ENCODE data around the gene KRT4. TPM values are rescaled to one million over a fixed set of nuclear protein-coding genes. Genes with fewer than 3 reads are reported as not detected.

Gene KRT4
- total RNA-seq, 2 experiments from 2014 or later, result not detected

- CTCF ChIA-PET, result no interaction called here
- TF ChIP-seq CTCF (IDR thresholded peaks at IDR 0.05), result no peak
- H3K27ac Mint-ChIP-seq, result no peak overlapping the region
Measured at GRCh38 chr12:52766351-52767019, 47.4 kb downstream of the KRT4 start.

GRCh38 chr12:52765702-52766101, 48.2 kb downstream of the KRT4 start:
- H3K4me1 Mint-ChIP-seq (ENCODE audit: low read depth), result no peaks in the 10 kb centered on the region
- peaks cover 0 to 3% of the 10 kb centered on the region in 2 experiments for H3K27me3 ChIP-seq (ENCODE audit: control insufficient read depth in 1 of 2, insufficient read depth in 2 of 2, low read length in 2 of 2)
- no peak for TF ChIP-seq CTCF (IDR thresholded peaks at IDR 0.05)
- ChIA-PET POLR2A (no interaction called here), CTCF (no interaction called here)
- no peak overlapping the region for H3K27ac ChIP-seq (ENCODE audit: low read depth in 1 of 2, low read length in 2 of 2)
- peaks cover 4% of the 10 kb centered on the region for H3K27me3 Mint-ChIP-seq
- H3K36me3 Mint-ChIP-seq (ENCODE audit: low read depth), result no peaks in the 10 kb centered on the region
- intact Hi-C loops (cut with DNase I, micrococcal nuclease), result no loop called here
- H3K9me3 Mint-ChIP-seq, result no peaks in the 10 kb centered on the region
- no peaks in the 10 kb centered on the region for H3K4me1 ChIP-seq (ENCODE audit: insufficient read depth, low read length)
- DNase-seq (no peak), ATAC-seq (ENCODE audit: poor library complexity) (no peak)
- H3K4me3 Mint-ChIP-seq, result no peak overlapping the region
- H3K9me3 ChIP-seq (ENCODE audit: control insufficient read depth in 1 of 2, insufficient read depth in 1 of 2, low read length in 2 of 2), result peaks cover 4 to 9% of the 10 kb centered on the region in 2 experiments
- H3K36me3 ChIP-seq (ENCODE audit: insufficient read depth, low read length), result no peaks in the 10 kb centered on the region
- H3K27ac Mint-ChIP-seq, result no peak overlapping the region
- no peak overlapping the region for H3K4me3 ChIP-seq (ENCODE audit: low read length)

More at GRCh38 chr12:52766351-52767019, 47.4 kb downstream of the KRT4 start:
- no peaks in the 10 kb centered on the region for H3K4me1 Mint-ChIP-seq (ENCODE audit: low read depth)
- no peaks in the 10 kb centered on the region for H3K9me3 Mint-ChIP-seq
- Histone ChIP-seq H3K9me3 (ENCODE audit: control insufficient read depth in 1 of 2, insufficient read depth in 1 of 2, low read length in 2 of 2) (peaks cover 3 to 4% of the 10 kb centered on the region in 2 experiments), H3K36me3 (ENCODE audit: insufficient read depth, low read length) (no peaks in the 10 kb centered on the region), H3K27me3 (ENCODE audit: control insufficient read depth in 1 of 2, insufficient read depth in 2 of 2, low read length in 2 of 2) (peaks cover 0 to 3% of the 10 kb centered on the region in 2 experiments), H3K4me1 (ENCODE audit: insufficient read depth, low read length) (no peaks in the 10 kb centered on the region), H3K27ac (ENCODE audit: low read depth in 1 of 2, low read length in 2 of 2) (no peak overlapping the region), H3K4me3 (ENCODE audit: low read length) (no peak overlapping the region)
- intact Hi-C loops (cut with DNase I, micrococcal nuclease), result no loop called here
- no peaks in the 10 kb centered on the region for H3K36me3 Mint-ChIP-seq (ENCODE audit: low read depth)
- peaks cover 4% of the 10 kb centered on the region for H3K27me3 Mint-ChIP-seq
- no peak for ATAC-seq (ENCODE audit: poor library complexity)
- POLR2A ChIA-PET, result no interaction called here
- H3K4me3 Mint-ChIP-seq, result no peak overlapping the region
- DNase-seq, result no peak

- H3K4me3 Mint-ChIP-seq, result no peak overlapping the region
- intact Hi-C loops (cut with DNase I, micrococcal nuclease), result no loop called here
- POLR2A ChIA-PET, result no interaction called here
- H3K27ac Mint-ChIP-seq, result no peak overlapping the region
- H3K27ac ChIP-seq (ENCODE audit: low read depth in 1 of 2, low read length in 2 of 2), result no peak overlapping the region
- H3K4me1 ChIP-seq (ENCODE audit: insufficient read depth, low read length), result no peaks in the 10 kb centered on the region
- H3K9me3 Mint-ChIP-seq, result no peaks in the 10 kb centered on the region
- no peak overlapping the region for H3K4me3 ChIP-seq (ENCODE audit: low read length)
- no peak for ATAC-seq (ENCODE audit: poor library complexity)
- H3K36me3 ChIP-seq (ENCODE audit: insufficient read depth, low read length), result no peaks in the 10 kb centered on the region
- H3K36me3 Mint-ChIP-seq (ENCODE audit: low read depth), result no peaks in the 10 kb centered on the region
- no peak for DNase-seq
- TF ChIP-seq CTCF (IDR thresholded peaks at IDR 0.05), result no peak
- peaks cover 14% of the 10 kb centered on the region in 2 experiments for H3K9me3 ChIP-seq (ENCODE audit: control insufficient read depth in 1 of 2, insufficient read depth in 1 of 2, low read length in 2 of 2)
- H3K27me3 Mint-ChIP-seq, result no peaks in the 10 kb centered on the region
- peaks cover 0 to 3% of the 10 kb centered on the region in 2 experiments for H3K27me3 ChIP-seq (ENCODE audit: control insufficient read depth in 1 of 2, insufficient read depth in 2 of 2, low read length in 2 of 2)
- CTCF ChIA-PET, result interaction anchor here (1.1 kb wide), 1 partner anchor 12 kb away, joined by 4 read pairs; no protein-coding TSS in a partner anchor
- H3K4me1 Mint-ChIP-seq (ENCODE audit: low read depth), result no peaks in the 10 kb centered on the region
Measured at GRCh38 chr12:52763991-52764390, 49.9 kb downstream of the KRT4 start.
